Retinal pigment epithelial cell (primary cell): ENCODE measurements around the gene ZNF280C.

Experiments used
- DNase-seq: peaks from one replicate; pipeline ENCODE4 v3.0.0-alpha.2; 2010; ENCODE audit warnings: low read depth
- H3K4me3 ChIP-seq: 2 replicates; pipeline ENCODE4 v1.5.1; 2011; ENCODE audit warnings: mild to moderate bottlenecking, low read length, control low read depth, moderate library complexity
- CTCF ChIP-seq: conservative IDR thresholded peaks from 2 replicates; pipeline ENCODE4 v1.5.1; 2011; ENCODE audit warnings: low read depth, low read length, control low read depth, inconsistent platforms

ZNF280C gene

DNA sequence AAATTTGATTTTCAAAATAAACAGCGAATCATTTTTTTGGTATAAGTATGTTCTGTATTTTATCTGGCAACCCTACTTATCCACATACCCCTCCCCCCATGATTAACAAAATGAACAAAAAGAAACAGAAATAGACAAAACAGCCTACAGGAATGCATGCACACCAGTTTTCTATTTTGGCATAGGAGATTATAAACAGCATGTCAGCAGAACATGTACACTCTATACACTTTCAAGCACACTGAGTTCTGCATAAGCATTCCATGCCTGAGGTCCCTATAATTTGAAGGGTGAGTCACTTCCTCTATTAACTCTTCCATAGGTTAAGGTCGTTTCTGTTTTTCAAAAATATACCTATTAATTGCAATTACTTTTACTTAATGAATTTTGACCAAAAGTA lies 28.0 kb upstream of the ZNF280C start:
- peak; percentile 2 for DNase-seq
- no peak for TF ChIP-seq CTCF
- no peak overlapping the region for H3K4me3 ChIP-seq

DNA sequence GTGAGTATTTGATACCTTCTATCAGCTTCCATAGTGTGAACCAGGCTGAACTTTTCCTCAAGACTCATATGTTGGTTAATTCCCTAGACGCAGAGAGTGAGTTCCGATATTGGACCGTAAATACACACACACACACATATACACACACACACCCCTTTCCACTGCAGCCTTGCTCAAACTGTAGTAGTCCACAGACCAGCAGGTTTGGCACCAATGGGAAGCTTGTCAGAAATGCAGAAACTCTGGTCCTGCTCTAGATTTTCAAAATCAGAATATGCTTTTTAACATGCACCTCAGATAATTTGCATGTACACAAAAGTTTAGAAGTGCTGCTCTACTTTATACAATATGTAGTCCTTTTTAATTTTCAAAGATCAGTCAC lies 27.6 kb upstream of the ZNF280C start:
- TF ChIP-seq CTCF, result no peak
- H3K4me3 ChIP-seq, result no peak overlapping the region
- no peak for DNase-seq

DNA sequence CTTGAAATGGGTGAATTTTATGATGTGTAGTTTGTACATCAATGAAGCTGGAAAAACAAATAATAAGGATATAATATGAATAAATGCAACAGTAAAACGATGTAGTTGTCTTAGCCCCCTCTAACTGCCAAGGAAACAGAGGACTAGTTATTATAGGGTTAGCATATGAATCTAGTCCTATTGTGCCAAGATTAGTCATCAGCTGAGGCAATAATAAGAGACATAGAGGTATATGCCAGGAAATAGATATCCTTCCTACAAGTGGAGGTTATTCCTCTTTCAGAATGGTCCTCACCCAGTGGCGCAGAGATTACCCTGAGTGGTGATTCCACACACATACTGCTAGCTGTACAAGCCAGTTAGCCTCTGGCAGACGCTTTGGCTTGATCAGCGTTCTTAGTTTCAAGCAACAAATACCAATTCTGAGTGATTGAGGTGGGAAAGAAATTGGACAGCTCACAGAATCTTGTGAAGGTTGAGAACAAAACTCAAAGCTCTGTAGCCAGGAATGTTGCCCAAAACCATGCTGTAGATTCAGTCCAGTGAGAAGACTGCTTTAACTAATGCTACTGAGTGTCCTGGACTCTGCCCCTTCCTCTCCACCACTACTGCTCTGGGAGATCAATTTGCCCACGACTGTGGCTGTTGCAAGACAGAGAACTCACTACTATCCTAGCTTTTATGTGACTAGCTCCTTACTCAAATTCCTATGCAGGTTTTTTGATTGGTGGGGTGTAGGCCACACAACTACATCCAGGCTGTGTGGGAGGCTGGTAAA lies 27.0 kb upstream of the ZNF280C start:
- no peak overlapping the region for H3K4me3 ChIP-seq
- no peak for DNase-seq
- no peak for TF ChIP-seq CTCF

GRCh38 chrX:130287071-130287770 lies 18.5 kb upstream of the ZNF280C start:
- DNase-seq, result no peak
- no peak for TF ChIP-seq CTCF
- H3K4me3 ChIP-seq, result no peak overlapping the region

DNA sequence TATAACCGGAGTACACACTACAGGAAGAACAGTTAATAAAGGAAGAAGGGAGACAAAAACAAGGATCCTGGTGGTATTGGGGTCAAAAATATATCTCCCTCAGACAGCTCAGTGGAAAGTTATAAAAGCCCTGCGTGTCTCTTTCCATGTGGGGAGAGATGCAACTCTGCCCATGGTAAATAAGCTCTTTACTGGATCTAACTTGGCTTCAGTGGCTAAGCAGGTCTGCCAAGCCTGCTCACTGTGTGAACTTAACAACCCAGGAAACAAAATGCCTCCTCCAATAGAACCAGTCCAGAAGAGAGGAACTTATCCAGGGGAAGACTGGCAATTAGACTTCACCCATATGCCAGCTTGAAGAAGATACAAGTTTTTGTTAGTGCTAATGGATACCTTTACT lies 17.0 kb upstream of the ZNF280C start:
- H3K4me3 ChIP-seq, result no peak overlapping the region
- DNase-seq, result no peak
- no peak for TF ChIP-seq CTCF

GRCh38 chrX:130285069-130285620 lies 16.4 kb upstream of the ZNF280C start:
- TF ChIP-seq CTCF, result no peak
- no peak overlapping the region for H3K4me3 ChIP-seq
- no peak for DNase-seq
